HepG2 (cell line): Measurements from ENCODE around the gene FN1. TPM values are rescaled to one million over a fixed set of nuclear protein-coding genes. Genes with fewer than 3 reads are reported as not detected.

ENCODE experiments used
- ATAC-seq: fragments of 200-7000 bp; cut with Tn5 transposase; 3 replicates; pipeline ENCODE4 v1.9.1; 2020; ENCODE audit warnings: mild to moderate bottlenecking, moderate library complexity
- BruUV-seq: library from RNA; stranded (reverse); fragments of 400-500 nt; replicated peaks from 2 replicates; lab custom pipeline; 2021; lab: Mats Ljungman, UMichigan
- CTCF ChIA-PET: fragments of 300-600 bp; formaldehyde crosslinking; extraction: SDS; loops from one replicate; lab custom pipeline; 2021; ENCODE audit warnings: low total read pairs, inconsistent platforms, low intra/inter-chr PET ratio; lab: Yijun Ruan, JAX
- POLR2A ChIA-PET: fragments of 350-600 bp; sonication (Branson Sonifier 250); formaldehyde crosslinking; loops from one replicate; lab custom pipeline; 2020; ENCODE audit warnings: antibody characterized with exemption, inconsistent platforms; lab: Yijun Ruan, JAX
- DNase-seq: peaks from one replicate; pipeline ENCODE4 v3.0.0-alpha.2; 2015; ENCODE audit warnings: low spot score
- FAIRE-seq: peaks from 3 replicates; lab custom pipeline; 2011; peaks lifted over from hg19 to GRCh38; lab: Jason Lieb, UNC
- H2AFZ ChIP-seq: one replicate; pipeline ENCODE4 v1.6.1; 2011; ENCODE audit warnings: low read length, inconsistent platforms
- H3K27ac ChIP-seq: fragments of 300-600 bp; 3 replicates; pipeline ENCODE4 v1.8.0; 2011; ENCODE audit warnings: mixed run types, mild to moderate bottlenecking, mixed read lengths, low read length, inconsistent platforms; ENCODE audit not compliant: insufficient read depth; ENCODE audit errors: extremely low read length
- H3K27me3 ChIP-seq, 2 experiments: fragments of 200-600 bp in 1 of 2; 2 replicates in 1 of 2; 3 replicates in 1 of 2; pipeline versions ENCODE4 v1.6.0 to v1.8.0; 2011; ENCODE audit warnings: low read length in 2 of 2, mild to moderate bottlenecking in 2 of 2, moderate library complexity in 2 of 2, inconsistent platforms in 1 of 2; ENCODE audit not compliant: insufficient read depth in 2 of 2, control insufficient read depth in 1 of 2
- H3K36me3 ChIP-seq, 2 experiments: fragments of 200-600 bp in 1 of 2; replicated peaks in 1 of 2; 2 replicates in 1 of 2; 3 replicates in 1 of 2; pipeline versions ENCODE4 v1.5.1 to v1.8.0; 2011; ENCODE audit warnings: low read length in 2 of 2, inconsistent platforms in 1 of 2; ENCODE audit not compliant: insufficient read depth in 2 of 2, control insufficient read depth in 1 of 2
- H3K4me1 ChIP-seq: 2 replicates; pipeline ENCODE4 v1.5.1; 2012; ENCODE audit warnings: low read length, inconsistent platforms; ENCODE audit not compliant: insufficient read depth
- H3K4me2 ChIP-seq: 2 replicates; pipeline ENCODE4 v1.6.0; 2011; ENCODE audit warnings: low read depth, low read length, inconsistent platforms
- H3K4me3 ChIP-seq, 3 experiments: fragments of 200-600 bp in 1 of 3; sonication (generic), shearing (Covaris generic) in 1 of 3; replicated peaks in 1 of 3; 2 replicates each; pipeline ENCODE4 v1.5.1; 2011 to 2016; ENCODE audit warnings: low read length in 3 of 3, inconsistent platforms in 2 of 3, low read depth in 2 of 3, mild to moderate bottlenecking in 2 of 3, control low read depth in 1 of 3, mixed read lengths in 1 of 3; ENCODE audit not compliant: insufficient read depth in 1 of 3
- H3K79me2 ChIP-seq: one replicate; pipeline ENCODE4 v1.6.1; 2011; ENCODE audit warnings: low read length, inconsistent platforms; ENCODE audit not compliant: insufficient read depth
- H3K9ac ChIP-seq: 2 replicates; pipeline ENCODE4 v1.6.0; 2011; ENCODE audit warnings: mild to moderate bottlenecking, low read depth, low read length, inconsistent platforms; ENCODE audit not compliant: insufficient read depth
- H3K9me3 ChIP-seq: 2 replicates; pipeline ENCODE4 v1.5.1; 2012; ENCODE audit warnings: mild to moderate bottlenecking, low read length
- H4K20me1 ChIP-seq: 2 replicates; pipeline ENCODE4 v1.6.0; 2011; ENCODE audit warnings: inconsistent platforms, mild to moderate bottlenecking, low read length, moderate library complexity; ENCODE audit not compliant: insufficient read depth
- CEBPB ChIP-seq: IDR thresholded peaks from 2 replicates; pipeline ENCODE4 v1.6.1; 2011; ENCODE audit warnings: low read depth, low read length, improper control_type of control experiment, borderline replicate concordance
- POGZ ChIP-seq: sonication (generic); formaldehyde crosslinking; IDR thresholded peaks from 2 replicates; pipeline ENCODE4 v1.4.0; 2020; ENCODE audit warnings: mild to moderate bottlenecking, missing genetic modification reagents
- TIGD3 ChIP-seq: sonication (generic); formaldehyde crosslinking; IDR thresholded peaks from 2 replicates; pipeline ENCODE4 v1.5.1; 2020; ENCODE audit warnings: mild to moderate bottlenecking, missing genetic modification reagents, borderline replicate concordance
- ZNF180 ChIP-seq: sonication (generic); formaldehyde crosslinking; IDR thresholded peaks from 2 replicates; pipeline ENCODE4 v1.4.0; 2020; ENCODE audit warnings: low read depth, missing genetic modification reagents, borderline replicate concordance
- ZNF674 ChIP-seq: sonication (generic); formaldehyde crosslinking; IDR thresholded peaks from 2 replicates; pipeline ENCODE4 v1.5.0; 2020; ENCODE audit warnings: low read depth, mild to moderate bottlenecking, missing genetic modification reagents
- WGBS: methylation state at CpG from one replicate; pipeline ENCODE4 v1.1.6; 2017; ENCODE audit warnings: low lambda C conversion rate; 5-methylcytosine and 5-hydroxymethylcytosine counted together
- in situ Hi-C: cut with HindIII; loops from 2 replicates; pipeline ENCODE4 v1.10.0; 2017; ENCODE audit warnings: low pct_unique_long_range_greater_than_20kb; ENCODE audit not compliant: extremely low pct_ligation_motif_present
- intact Hi-C: fragments of 100-400 bp; cut with micrococcal nuclease; formaldehyde crosslinking; loops from one replicate; pipeline ENCODE4 v1.10.0; 2022; ENCODE audit not compliant: unreplicated experiment
- polyA plus RNA-seq, 8 experiments: library from polyadenylated mRNA; depleted of rRNA in 3 of 8; stranded (reverse) in 7 of 8; unstranded in 1 of 8; fragments of >200 nt; fragmentation: Illumina TruSeq in 4 of 8; extraction: Trizol in 4 of 8; gene quantifications; 2 replicates each; pipeline versions ENCODE4 v1.2.1 to v1.2.3, GENCODE V29; 2011 to 2016; ENCODE audit warnings: low read depth in 4 of 8, missing spikeins in 1 of 8, mixed read lengths in 1 of 8; ENCODE audit not compliant: insufficient read depth in 1 of 8
- total RNA-seq, 5 experiments: library from RNA; depleted of rRNA; stranded (reverse); fragments of >200 nt; fragmentation: Illumina TruSeq; extraction: Trizol; gene quantifications; 2 replicates each; pipeline ENCODE4 v1.2.3, GENCODE V29; 2016; ENCODE audit warnings: low read depth in 1 of 5

The FN1 gene
- total and polyA plus RNA-seq, 2 of the 13 experiments (the other 11 are each of a cell fraction or from before 2014, with no cell fraction given): 1,847 to 6,471 TPM

- TF ChIP-seq TIGD3 (CRISPR knock-in tag) (no peak), POGZ (CRISPR knock-in tag) (no peak)
These were observed 80.8 kb downstream of the FN1 start (continued) for GRCh38 chr2:215354771-215355695.

GRCh38 chr2:215352602-215353001 is 83.3 kb downstream of the FN1 start:
- Histone ChIP-seq H3K4me3 (no peak overlapping the region), H3K27me3 (no peaks in the 10 kb centered on the region), H3K27ac (no peak overlapping the region), H3K36me3 (peaks cover 7 to 16% of the 10 kb centered on the region in 2 experiments), H3K9me3 (no peaks in the 10 kb centered on the region), H3K4me2 (no peak overlapping the region), H3K9ac (no peak overlapping the region), H2AFZ (no peak overlapping the region), H3K79me2 (no peaks in the 10 kb centered on the region), H3K4me1 (no peaks in the 10 kb centered on the region), H4K20me1 (no peaks in the 10 kb centered on the region)
- ChIA-PET CTCF (no interaction called here), POLR2A (no interaction called here)
- in situ Hi-C loops: no loop called here
- ATAC-seq (no peak), DNase-seq (no peak), FAIRE-seq (no peak)
- intact Hi-C loops: no loop called here
- BruUV-seq: no TSS peak
- TF ChIP-seq ZNF180: no peak
- no peak for TF ChIP-seq ZNF674 (CRISPR knock-in tag)
- peak; percentile 30; the same call in 1 of the 2 replicates for TF ChIP-seq CEBPB
- WGBS: 65% methylated on average over 4 of the region's 4 CpGs
